ENCODE data around the gene PERM1.

PERM1 gene

DNA sequence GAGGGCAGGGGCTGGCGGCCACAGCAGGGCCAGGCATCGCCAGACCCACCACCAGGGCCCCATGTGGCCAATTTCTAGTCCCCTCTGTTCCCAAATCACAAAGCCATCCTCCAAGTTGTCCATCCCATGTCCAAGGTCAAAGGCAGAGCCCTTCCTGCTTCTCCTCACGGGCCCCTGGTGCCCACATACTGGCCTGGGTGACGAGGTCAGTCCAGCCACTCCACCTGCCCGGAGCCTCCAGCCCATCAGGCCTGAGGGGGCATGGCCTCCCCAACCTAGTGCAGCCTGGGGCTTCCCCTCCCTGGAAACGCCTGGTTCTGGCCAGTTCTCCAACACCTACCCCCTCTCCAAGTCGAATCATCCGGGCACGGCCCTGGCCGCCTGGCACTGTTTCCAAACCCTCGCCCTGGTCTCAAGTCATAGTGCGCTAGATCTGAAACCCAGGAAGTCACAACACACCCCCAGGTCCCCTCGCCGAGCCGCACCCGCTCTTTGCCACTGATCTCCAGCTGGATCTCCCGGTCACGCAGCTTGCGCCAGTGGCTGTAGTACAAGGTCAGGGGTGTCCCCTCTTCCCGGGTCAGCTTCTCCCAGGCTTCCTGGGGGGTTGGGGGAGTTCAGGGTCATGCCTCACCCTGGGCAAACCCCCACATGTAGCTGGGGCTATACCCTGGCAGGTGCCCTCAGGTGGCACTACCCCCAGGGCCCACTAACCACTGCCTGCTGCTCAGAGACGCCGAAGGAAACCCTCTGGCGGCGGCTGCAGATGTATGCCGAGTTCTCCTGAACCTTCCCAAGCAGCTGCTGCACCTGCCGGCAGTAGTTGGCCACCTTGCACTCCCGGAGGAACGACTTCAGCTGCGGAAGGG, 36.0 kb downstream of the PERM1 start:
- no peak for DNase-seq (ENCODE audit: low spot score)

DNA sequence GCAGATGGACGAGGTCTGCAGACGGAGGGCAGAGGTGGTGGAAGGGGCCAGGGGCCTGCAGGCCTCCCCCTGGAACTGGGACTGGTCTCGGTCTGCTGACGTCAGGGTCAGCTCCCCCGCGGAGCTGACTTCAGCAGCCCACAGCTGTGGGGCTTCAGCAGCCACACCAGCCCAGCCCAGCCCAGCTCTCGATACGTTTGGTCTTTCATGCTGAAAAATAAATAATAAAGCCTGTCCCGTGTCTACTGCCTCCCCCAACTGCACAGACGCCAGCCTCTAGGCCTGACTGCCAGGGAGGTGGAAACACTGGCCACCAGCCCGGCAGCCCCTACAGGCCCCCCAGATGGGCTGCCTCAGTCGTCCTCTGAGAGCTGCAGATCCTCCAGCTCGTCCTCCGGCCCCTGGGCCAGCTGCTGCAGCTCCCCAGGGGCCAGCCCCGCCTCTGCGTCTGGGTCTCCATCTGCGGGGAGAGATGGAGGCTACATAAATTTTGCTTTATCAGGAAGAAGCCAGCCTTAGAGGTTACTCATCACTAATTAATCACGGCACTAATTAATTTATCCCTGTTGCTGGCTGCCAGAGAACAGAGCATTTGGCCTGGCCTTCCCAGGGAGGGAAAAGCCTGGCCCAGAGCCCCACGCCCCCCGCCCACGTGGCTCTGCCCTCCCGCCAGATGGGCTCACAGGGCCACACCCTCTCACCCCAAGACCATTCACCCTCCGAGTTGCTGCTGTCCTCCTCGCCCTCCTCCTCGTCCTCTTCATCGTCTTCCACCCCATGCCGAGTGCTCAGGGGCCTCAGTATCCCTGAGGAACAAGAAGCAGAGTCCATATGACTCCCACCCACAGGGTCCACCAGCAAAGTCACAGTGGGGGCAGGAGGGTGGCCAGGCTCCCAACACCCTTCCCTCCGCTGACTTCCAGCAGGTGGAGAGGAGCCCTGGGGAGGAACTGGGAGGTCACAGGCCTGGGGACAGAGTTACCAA, 37.3 kb downstream of the PERM1 start:
- DNase-seq (ENCODE audit: low spot score), result no peak

DNA sequence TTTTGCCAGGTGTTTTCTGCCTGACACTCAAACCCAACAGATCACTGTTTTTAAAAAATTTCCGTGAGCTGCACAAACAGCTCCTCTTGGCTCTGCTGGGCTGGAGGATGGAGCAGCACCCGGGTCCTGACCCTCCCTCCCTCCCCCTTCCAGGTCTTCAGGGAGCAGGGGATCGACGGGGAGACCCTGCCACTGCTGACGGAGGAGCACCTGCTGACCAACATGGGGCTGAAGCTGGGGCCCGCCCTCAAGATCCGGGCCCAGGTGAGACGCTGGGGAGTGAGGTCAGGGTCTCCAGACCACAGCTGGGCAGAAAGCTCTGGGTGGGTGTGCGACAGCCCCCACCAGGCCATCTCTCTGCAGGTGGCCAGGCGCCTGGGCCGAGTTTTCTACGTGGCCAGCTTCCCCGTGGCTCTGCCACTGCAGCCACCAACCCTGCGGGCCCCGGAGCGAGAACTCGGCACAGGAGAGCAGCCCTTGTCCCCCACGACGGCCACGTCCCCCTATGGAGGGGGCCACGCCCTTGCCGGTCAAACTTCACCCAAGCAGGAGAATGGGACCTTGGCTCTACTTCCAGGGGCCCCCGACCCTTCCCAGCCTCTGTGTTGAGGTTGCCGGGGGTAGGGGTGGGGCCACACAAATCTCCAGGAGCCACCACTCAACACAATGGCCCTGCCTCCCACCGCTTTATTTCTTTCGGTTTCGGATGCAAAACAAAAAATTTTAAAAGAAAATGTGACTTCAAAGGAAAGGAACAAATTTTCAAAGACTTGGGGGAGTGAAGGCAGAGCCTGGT, 38.1 kb downstream of the PERM1 start:
- DNase-seq (ENCODE audit: low spot score), result no peak

DNA sequence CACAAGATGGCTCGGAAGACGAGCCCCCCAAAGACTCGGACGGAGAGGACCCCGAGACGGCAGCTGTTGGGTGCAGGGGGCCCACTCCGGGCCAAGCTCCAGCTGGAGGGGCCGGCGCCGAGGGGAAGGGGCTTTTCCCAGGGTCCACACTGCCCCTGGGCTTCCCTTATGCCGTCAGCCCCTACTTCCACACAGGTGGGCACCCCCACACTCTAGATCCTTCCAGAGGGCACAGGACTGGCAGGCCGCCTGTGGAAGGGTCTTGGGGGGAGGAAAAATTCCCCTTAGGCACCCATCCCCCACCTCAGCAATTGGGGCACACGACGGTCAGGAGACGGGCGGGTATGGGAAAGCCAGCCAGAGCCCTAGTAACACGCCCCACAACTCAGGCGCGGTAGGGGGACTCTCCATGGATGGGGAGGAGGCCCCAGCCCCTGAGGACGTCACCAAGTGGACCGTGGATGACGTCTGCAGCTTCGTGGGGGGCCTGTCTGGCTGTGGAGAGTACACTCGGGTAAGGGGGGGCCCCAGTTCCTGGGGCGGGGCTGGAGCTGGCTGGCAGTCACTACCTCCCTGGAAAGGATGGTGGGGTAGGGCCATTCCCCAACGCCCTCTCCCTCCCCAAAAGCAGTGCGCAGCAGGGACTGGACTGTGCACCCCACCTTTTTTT, 38.9 kb downstream of the PERM1 start:
- DNase-seq (ENCODE audit: low spot score), result no peak

DNA sequence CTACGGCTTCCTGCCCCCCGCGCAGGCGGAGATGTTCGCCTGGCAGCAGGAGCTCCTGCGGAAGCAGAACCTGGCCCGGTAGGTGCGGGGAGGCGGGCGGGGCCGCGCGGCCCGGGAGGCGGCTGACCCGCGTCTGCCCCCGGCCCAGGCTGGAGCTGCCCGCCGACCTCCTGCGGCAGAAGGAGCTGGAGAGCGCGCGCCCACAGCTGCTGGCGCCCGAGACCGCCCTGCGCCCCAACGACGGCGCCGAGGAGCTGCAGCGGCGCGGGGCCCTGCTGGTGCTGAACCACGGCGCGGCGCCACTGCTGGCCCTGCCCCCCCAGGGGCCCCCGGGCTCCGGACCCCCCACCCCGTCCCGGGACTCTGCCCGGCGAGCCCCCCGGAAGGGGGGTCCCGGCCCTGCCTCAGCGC, 39.5 kb downstream of the PERM1 start:
- no peak for DNase-seq (ENCODE audit: low spot score)

DNA sequence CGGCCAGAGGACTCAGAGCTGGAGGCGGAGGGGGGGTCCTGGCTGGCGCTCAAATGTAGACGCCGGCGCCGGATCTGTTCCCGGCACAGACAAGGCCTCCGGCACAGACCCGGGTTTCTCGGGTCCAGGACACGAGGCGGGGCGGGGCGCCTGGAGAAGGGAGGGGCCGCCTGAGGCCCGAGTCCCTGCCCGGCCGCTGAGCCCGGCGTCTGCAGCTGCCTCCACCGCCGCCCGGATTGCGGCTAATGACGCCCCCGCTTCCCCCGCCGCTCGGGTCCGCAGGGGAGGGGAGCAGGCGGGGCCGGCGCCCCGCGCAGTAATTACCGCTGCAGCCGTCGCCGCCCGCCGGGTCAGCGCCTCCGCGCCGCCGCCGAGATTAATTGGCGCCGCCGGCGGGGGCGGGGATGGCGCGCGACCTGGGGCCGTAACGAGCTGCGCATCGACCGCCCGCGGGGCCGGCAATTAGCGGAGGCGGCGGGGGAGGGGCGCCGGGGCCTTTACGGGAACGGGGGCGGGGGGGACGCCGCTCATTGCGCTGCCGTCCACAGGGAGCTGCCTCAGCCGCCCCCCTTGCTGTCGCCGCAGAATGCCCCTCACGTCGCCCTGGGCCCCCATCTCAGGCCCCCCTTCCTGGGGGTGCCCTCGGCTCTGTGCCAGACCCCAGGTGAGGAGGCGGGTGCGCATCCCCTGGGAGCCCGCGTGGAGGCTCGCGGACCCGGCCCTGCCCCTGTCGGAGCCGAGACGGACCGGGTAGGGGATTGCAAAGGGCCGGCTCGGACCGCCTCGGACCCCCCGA, 40.1 kb downstream of the PERM1 start:
- DNase-seq (ENCODE audit: low spot score), result peak; percentile 89

DNA sequence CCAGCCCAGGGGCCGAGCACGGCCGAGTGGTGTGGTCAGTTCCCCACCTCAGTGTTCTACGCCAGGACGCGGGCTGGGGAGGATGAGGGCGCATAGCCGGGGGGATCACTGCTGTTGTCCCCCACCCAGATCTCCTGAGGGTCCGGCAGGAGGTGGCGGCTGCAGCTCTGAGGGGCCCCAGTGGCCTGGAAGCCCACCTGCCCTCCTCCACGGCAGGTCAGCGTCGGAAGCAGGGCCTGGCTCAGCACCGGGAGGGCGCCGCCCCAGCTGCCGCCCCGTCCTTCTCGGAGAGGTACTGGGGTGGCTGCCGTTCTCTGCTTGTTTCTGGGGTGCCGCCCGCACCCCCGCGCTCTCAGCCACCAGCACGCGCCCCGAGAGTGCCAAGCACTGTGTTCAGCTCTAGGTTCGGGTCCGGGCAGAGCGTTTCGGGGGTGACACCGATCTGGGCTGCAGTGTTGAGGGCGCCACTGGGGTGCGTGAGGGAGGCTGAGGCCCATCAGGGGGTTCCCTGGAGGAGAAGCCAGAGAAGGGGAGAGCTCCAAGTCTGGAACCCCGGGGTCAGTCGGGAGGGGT, 40.8 kb downstream of the PERM1 start:
- DNase-seq (ENCODE audit: low spot score), result no peak

DNA sequence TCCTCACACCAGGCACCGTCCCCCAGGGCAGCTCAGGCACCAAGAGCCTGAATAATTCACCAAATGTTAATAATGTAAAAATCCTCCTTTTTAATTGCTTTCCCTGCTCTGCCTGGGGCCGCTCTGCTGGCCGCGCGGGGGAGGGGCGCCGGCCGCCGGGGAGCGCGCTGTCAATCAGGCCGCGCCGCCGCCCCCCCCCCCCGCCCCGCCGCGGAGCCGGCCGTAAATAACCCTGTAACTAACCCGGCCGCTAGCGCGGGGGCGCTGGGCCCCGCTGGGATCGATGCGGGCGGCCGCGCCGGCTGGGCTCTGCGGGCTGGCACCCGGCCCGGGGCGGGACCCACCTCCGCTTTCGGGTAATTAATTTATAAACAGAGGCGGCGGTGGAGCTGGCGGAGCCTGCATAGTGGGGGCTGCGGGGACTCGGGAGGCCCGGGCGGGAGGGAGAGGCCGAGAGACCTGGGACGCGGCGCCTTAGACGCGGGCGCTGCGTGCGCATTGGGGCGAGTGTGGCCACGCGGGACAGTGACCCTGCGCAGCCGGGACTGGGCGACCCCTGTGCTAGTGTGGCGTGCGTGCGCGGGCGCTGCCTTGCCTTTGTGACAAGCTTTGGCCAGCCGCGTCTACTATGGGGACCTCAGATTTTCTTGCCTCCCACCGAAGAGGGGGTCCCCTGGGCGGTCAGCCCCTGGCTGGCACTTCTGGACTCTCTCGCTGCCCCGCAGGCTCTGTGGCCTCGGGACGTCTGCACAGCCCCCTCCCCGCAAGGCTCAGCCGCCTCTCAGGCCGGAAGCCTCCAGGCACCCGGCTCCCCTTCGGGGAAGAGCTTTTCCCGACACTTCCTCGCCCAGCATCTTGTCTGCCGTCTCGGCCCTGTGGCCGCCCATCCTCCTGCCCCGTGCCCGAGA, 41.5 kb downstream of the PERM1 start:
- peak; percentile 80 for DNase-seq (ENCODE audit: low spot score)

DNA sequence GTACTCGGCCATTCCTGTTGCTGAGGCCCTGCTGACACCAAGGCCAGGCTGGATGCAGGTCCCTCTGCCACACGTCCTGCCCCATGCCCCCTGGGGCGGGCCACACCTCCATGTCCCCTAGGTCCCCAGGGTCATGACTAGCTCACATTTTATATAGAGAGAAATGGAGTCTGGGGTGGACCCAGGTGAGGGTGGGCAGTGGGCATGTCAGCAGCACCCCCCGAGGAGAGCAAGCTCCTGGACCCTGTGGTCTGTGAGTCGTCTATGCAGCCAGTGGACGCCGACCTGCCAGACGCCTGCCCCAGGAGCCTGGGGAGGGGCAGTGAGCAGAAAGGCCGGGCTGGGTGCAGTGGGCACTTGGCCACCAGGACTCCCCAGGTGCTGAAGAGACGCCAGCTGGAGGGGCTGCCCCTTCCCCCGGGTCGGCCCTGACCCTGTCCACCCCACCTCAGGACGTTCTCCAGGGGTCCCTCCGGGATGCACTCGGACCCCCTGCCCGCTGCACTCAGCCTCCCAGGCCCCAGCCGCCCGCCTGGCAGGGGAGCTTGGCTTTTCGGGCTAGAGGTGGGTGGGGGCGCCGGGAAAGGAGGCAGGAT, 42.3 kb downstream of the PERM1 start:
- DNase-seq (ENCODE audit: low spot score), result no peak

DNA sequence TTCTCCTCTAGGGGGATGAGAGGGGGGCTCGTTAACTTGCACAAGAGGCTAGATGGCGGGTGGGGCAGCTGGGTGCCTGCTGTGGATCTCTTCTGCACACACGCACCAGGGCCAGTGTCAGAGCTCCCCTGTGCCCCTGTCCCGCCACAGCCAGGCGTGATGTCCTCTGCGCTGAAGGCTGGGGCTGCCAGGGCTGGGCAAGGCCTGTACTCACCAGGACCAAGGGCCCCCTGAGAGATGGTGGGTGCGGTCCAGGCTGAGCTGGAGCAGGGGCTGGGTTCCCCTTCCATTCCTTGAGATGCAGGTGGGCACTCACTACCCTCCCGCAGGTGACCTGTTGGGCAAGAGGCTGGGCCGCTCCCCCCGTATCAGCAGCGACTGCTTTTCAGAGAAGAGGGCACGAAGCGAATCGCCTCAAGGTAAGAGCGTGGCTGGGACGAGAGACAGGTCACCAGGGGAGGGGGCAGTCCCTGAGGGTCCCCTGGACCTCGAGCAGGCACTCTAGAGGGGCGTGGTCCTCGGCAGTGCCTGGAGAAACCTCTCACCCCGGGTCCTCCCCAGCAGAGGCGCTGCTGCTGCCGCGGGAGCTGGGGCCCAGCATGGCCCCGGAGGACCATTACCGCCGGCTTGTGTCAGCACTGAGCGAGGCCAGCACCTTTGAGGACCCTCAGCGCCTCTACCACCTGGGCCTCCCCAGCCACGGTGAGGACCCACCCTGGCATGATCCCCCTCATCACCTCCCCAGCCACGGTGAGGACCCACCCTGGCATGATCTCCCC, 43.0 kb downstream of the PERM1 start:
- no peak for DNase-seq (ENCODE audit: low spot score)

DNA sequence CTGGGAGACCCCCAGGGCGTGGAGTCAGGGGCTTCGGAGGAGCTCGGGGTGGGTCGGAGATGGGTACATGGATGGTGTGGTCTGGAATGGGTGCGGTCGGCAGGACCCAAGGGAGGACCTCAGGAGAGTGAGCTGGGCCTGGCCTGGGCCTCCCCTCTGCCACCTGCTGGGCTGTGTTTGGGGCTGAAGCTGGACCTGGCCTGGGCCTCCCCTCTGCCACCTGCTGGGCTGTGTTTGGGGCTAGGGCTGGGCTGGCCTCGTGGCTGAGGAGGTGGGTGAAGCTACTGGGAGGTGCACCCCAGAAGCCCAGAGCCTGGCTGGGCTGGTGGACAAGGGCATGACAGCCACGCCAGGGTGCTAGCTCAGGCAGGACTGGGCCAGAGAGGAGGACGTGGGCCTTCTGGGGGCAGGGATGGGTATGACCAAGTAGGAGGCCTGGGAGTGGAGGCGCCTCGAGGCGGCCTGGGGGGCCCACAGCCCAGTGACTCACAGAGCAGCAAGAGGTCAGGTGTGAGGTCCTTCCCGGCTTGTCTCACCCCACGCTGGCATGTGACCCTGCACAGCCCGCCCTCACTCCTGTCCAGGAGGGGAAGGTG, 43.7 kb downstream of the PERM1 start:
- DNase-seq (ENCODE audit: low spot score), result no peak

DNA sequence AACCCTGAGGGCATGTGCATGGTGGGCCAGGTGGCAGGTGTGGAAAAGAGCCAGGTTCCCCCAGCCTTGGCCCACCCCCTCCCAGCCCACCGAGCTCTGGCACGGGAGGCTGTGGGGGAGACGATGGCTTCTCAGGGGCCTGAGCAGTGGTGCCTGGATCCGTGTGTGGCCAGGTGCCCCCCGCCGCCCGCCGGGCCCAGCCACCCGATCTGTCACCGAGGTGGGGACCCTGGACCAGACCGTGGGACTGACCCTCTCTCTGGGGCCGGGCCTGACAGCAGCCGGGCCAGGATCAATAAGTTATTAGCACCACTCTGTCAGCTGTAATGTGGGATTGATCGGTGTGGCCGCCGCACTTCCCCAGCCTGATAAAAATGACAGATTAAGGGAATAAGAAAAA, 44.4 kb downstream of the PERM1 start:
- no peak for DNase-seq (ENCODE audit: low spot score)

DNA sequence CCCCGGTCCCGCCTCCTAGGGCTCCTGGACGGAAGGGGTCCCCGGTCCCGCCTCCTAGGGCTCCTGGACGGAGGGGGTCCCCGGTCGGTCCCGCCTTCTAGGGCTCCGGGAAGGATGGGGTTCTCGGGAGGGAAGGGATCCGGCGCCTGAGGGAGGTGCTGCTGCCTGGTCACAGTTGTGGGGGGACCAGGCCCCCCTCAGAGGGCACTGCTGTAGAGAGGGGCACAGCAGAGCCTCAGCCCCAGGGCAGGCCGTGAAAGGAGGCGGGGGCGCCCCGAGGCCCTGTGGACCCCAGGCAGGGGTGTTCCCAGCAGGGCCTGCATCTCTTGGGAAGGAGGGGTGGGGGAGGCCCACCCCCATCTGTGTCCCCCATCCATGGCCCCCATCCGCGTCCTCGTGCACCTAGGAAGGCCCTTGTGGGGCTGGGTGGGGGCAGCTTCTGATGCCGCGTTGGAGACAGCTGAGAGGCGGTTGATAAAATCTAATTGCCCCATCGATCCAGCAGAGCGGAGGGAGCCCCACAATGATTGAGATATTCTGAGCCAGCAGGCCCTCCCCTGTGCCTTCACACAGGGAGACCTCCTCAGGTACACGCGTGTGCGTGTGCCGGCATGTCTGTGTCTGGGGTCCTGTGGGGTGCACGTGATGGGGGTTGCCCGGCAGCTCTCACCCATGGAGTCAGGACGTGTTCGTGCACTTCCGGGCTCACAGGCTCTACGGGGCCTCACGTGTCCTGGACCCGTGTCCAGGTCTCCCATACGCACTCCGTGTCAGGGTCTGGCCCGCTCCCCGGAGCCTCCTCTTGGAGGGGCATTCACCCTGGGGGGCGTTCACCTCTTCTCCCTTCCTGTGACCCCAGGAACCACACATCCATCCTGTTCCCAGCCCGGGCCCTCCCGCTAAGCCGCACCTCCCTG, 45.3 kb downstream of the PERM1 start:
- DNase-seq (ENCODE audit: low spot score), result no peak

DNA sequence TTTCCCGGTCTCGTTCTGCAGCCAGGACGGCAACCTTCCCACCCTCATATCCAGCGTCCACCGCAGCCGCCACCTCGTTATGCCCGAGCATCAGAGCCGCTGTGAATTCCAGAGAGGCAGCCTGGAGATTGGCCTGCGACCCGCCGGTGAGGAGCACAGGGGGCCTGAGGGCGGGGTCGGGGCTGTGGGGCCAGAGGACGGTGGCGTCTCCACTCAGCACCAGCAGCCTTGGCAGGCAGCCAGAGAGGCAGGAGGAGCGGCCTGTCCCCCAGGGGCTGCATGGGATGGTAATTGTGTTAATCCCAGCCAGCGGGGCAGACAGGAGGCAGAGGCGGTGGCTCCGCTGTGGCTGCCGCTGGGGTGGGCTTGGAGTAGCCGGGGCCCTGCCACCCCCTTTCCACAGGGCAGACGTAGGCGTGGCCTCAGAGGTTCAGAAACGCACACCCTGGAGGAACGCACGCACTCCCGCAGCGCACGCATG, 46.1 kb downstream of the PERM1 start:
- DNase-seq (ENCODE audit: low spot score), result no peak

DNA sequence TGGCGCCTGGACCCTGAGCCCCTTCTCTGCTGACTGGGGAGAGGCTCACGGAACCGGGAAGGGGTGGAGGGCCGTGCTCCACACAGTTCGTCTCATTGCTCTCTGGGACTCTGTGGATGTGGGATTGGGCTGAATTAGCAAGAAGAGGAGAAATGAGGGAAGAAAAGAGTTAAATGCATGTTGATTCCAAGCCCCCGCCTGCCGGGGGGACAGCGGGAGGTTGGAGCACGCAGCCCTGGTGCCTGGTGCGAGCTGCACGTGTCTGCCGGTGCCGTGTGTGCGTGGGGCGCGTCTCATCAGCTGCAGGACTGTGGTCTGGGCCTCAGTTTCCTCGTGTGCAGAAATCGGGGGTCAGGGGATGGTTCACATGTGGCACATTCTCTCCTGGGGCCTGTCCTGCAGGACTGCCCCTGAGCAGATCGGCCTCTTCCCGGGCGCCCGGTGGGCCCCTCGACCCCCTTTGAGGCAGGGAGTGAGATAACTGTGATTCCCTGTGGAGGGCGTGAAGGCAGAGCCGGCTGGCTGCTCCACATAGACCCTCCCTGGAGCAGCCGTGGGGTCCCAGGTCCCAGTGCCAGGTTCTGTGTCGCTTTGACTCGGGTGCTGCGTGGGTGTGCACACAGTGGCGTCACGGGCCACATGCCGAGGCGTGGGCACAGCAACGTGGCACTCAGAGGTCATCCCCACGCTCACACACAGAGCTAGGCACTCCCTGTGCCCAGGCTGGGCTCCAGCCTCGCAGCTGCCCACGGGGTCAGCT, 46.7 kb downstream of the PERM1 start:
- DNase-seq (ENCODE audit: low spot score), result no peak

DNA sequence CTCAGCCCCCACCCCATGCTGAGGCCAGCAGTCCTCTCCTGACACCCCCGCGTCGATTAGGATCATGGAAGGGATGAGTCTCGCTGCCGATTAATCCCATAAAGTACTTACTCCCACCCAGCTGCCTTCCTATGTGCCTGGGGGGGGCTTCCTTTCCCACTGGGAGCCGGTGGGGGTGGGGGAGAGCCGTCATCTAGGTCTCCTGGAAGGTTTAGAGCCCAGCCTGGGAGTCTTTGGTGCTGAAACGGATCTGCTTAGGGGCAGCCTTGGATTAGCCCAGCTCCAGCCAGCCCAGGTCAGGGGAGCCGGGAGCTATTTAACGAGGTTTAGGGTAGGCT, 48.3 kb downstream of the PERM1 start:
- no peak for DNase-seq (ENCODE audit: low spot score)

All from hepatic stellate cell (primary cell).